ENCODE results near the gene SH2D1B. TPM values are rescaled to one million over a fixed set of nuclear protein-coding genes. Genes with fewer than 3 reads are reported as not detected.

Gene SH2D1B
- total and polyA plus RNA-seq, 5 experiments from 2014 or later = 0.10 to 5.9 (median 0.29) TPM

- Mint-ChIP-seq H3K27me3 (no peaks in the 10 kb centered on the region), H3K4me1 (peaks cover 0 to 2% (median 0%) of the 10 kb centered on the region in 4 donors), H3K27ac (no peak overlapping the region), H3K4me3 (no peak overlapping the region), H3K36me3 (no peaks in the 10 kb centered on the region), H3K9me3 (no peaks in the 10 kb centered on the region)
- DNase-seq (no peak), ATAC-seq (no peak)
- POLR2A ChIA-PET = no interaction called here
Measured at GRCh38 chr1:162373072-162373427, 38.9 kb downstream of the SH2D1B start.

- no peaks in the 10 kb centered on the region for H3K27me3 Mint-ChIP-seq
- peaks cover 0 to 2% (median 0%) of the 10 kb centered on the region in 4 donors for H3K4me1 Mint-ChIP-seq
- no peak overlapping the region for H3K4me3 Mint-ChIP-seq
- no peaks in the 10 kb centered on the region for H3K9me3 Mint-ChIP-seq
- peak in 1 of 10 donors; percentile 32 for DNase-seq
- POLR2A ChIA-PET = no interaction called here
- no peak for ATAC-seq
- no peaks in the 10 kb centered on the region for H3K36me3 Mint-ChIP-seq
- peak overlapping the region in 1 of 10 donors; percentile 83 for H3K27ac Mint-ChIP-seq
Measured at GRCh38 chr1:162372159-162373071, 39.5 kb downstream of the SH2D1B start.

GRCh38 chr1:162371611-162372010 is 40.3 kb downstream of the SH2D1B start:
- Mint-ChIP-seq H3K9me3 (no peaks in the 10 kb centered on the region), H3K4me3 (no peak overlapping the region), H3K27ac (no peak overlapping the region), H3K4me1 (peaks cover 0 to 2% (median 0%) of the 10 kb centered on the region in 4 donors), H3K36me3 (no peaks in the 10 kb centered on the region), H3K27me3 (no peaks in the 10 kb centered on the region)
- POLR2A ChIA-PET = no interaction called here
- DNase-seq (peak in 1 of 10 donors; percentile 31), ATAC-seq (no peak)

GRCh38 chr1:162370721-162371120 is 41.2 kb downstream of the SH2D1B start:
- H3K36me3 Mint-ChIP-seq = no peaks in the 10 kb centered on the region
- H3K9me3 Mint-ChIP-seq = no peaks in the 10 kb centered on the region
- H3K4me1 Mint-ChIP-seq = peaks cover 0 to 2% (median 0%) of the 10 kb centered on the region in 4 donors
- DNase-seq (no peak), ATAC-seq (no peak)
- no peaks in the 10 kb centered on the region for H3K27me3 Mint-ChIP-seq
- POLR2A ChIA-PET = no interaction called here
- no peak overlapping the region for H3K27ac Mint-ChIP-seq
- H3K4me3 Mint-ChIP-seq = no peak overlapping the region

- Mint-ChIP-seq H3K36me3 (no peaks in the 10 kb centered on the region), H3K9me3 (no peaks in the 10 kb centered on the region), H3K4me1 (peaks cover 0 to 2% (median 0%) of the 10 kb centered on the region in 4 donors), H3K27ac (no peak overlapping the region), H3K27me3 (peaks cover 0 to under 1% (median 0%) of the 10 kb centered on the region in 5 donors), H3K4me3 (no peak overlapping the region)
- DNase-seq (no peak), ATAC-seq (no peak)
- POLR2A ChIA-PET = no interaction called here
Measured at GRCh38 chr1:162370161-162370560, 41.8 kb downstream of the SH2D1B start.

- DNase-seq (no peak), ATAC-seq (no peak)
- H3K9me3 Mint-ChIP-seq = no peaks in the 10 kb centered on the region
- no peak overlapping the region for H3K4me3 Mint-ChIP-seq
- H3K27me3 Mint-ChIP-seq = peaks cover 0 to 2% (median 0%) of the 10 kb centered on the region in 5 donors
- POLR2A ChIA-PET = interaction anchor here (0.7 kb wide), 1 partner anchor 477 kb away, joined by 3 read pairs; no protein-coding TSS in a partner anchor
- H3K27ac Mint-ChIP-seq = no peak overlapping the region
- no peaks in the 10 kb centered on the region for H3K36me3 Mint-ChIP-seq
- H3K4me1 Mint-ChIP-seq = peaks cover 0 to 2% (median 0%) of the 10 kb centered on the region in 4 donors
Measured at GRCh38 chr1:162369571-162369970, 42.4 kb downstream of the SH2D1B start.

- H3K36me3 Mint-ChIP-seq = no peaks in the 10 kb centered on the region
- H3K9me3 Mint-ChIP-seq = no peaks in the 10 kb centered on the region
Measured at GRCh38 chr1:162368451-162368850, 43.5 kb downstream of the SH2D1B start.

GRCh38 chr1:162367772-162368171 is 44.2 kb downstream of the SH2D1B start:
- peak overlapping the region in 1 of 10 donors; percentile 37 for H3K4me3 Mint-ChIP-seq
- POLR2A ChIA-PET = no interaction called here
- peaks cover 0 to 2% (median 0%) of the 10 kb centered on the region in 4 donors for H3K4me1 Mint-ChIP-seq
- no peak for DNase-seq
- H3K27ac Mint-ChIP-seq = no peak overlapping the region
- ATAC-seq = no peak
- peaks cover 0 to 4% (median 0%) of the 10 kb centered on the region in 5 donors for H3K27me3 Mint-ChIP-seq
- H3K9me3 Mint-ChIP-seq = no peaks in the 10 kb centered on the region
- H3K36me3 Mint-ChIP-seq = no peaks in the 10 kb centered on the region

More at GRCh38 chr1:162368451-162368850, 43.5 kb downstream of the SH2D1B start:
- H3K4me3 Mint-ChIP-seq = no peak overlapping the region
- H3K27me3 Mint-ChIP-seq = peaks cover 0 to 3% (median 0%) of the 10 kb centered on the region in 5 donors
- peaks cover 0 to 2% (median 0%) of the 10 kb centered on the region in 4 donors for H3K4me1 Mint-ChIP-seq
- ATAC-seq (no peak), DNase-seq (no peak)
- no peak overlapping the region for H3K27ac Mint-ChIP-seq
- POLR2A ChIA-PET = no interaction called here

GRCh38 chr1:162367073-162367472 is 44.9 kb downstream of the SH2D1B start:
- ATAC-seq (no peak), DNase-seq (no peak)
- H3K36me3 Mint-ChIP-seq = no peaks in the 10 kb centered on the region
- H3K4me1 Mint-ChIP-seq = no peaks in the 10 kb centered on the region
- peak overlapping the region in 4 of 10 donors; percentile 11 to 42 (median 34) for H3K4me3 Mint-ChIP-seq
- POLR2A ChIA-PET = no interaction called here
- H3K9me3 Mint-ChIP-seq = no peaks in the 10 kb centered on the region
- peaks cover 0 to 4% (median 0%) of the 10 kb centered on the region in 5 donors for H3K27me3 Mint-ChIP-seq
- no peak overlapping the region for H3K27ac Mint-ChIP-seq

- DNase-seq (no peak), ATAC-seq (no peak)
- no peak overlapping the region for H3K27ac Mint-ChIP-seq
- peaks cover 0 to 4% (median 1%) of the 10 kb centered on the region in 5 donors for H3K27me3 Mint-ChIP-seq
- H3K36me3 Mint-ChIP-seq = no peaks in the 10 kb centered on the region
- POLR2A ChIA-PET = no interaction called here
- no peaks in the 10 kb centered on the region for H3K9me3 Mint-ChIP-seq
- no peaks in the 10 kb centered on the region for H3K4me1 Mint-ChIP-seq
- H3K4me3 Mint-ChIP-seq = peak overlapping the region in 4 of 10 donors; percentile 11 to 42 (median 34)
Measured at GRCh38 chr1:162366671-162367070, 45.3 kb downstream of the SH2D1B start.

- Mint-ChIP-seq H3K4me3 (no peak overlapping the region), H3K36me3 (no peaks in the 10 kb centered on the region), H3K4me1 (no peaks in the 10 kb centered on the region), H3K27me3 (peaks cover 0 to 4% (median 2%) of the 10 kb centered on the region in 5 donors), H3K27ac (no peak overlapping the region), H3K9me3 (no peaks in the 10 kb centered on the region)
- POLR2A ChIA-PET = no interaction called here
- no peak for DNase-seq
- ATAC-seq = no peak
Measured at GRCh38 chr1:162366149-162366548, 45.8 kb downstream of the SH2D1B start.

- no peak overlapping the region for H3K4me3 Mint-ChIP-seq
- no peaks in the 10 kb centered on the region for H3K4me1 Mint-ChIP-seq
- peaks cover 0 to 4% (median 2%) of the 10 kb centered on the region in 5 donors for H3K27me3 Mint-ChIP-seq
- POLR2A ChIA-PET = no interaction called here
- DNase-seq = no peak
- no peaks in the 10 kb centered on the region for H3K36me3 Mint-ChIP-seq
- no peaks in the 10 kb centered on the region for H3K9me3 Mint-ChIP-seq
- no peak overlapping the region for H3K27ac Mint-ChIP-seq
- no peak for ATAC-seq
Measured at GRCh38 chr1:162365284-162366020, 46.5 kb downstream of the SH2D1B start.

- no peaks in the 10 kb centered on the region for H3K36me3 Mint-ChIP-seq
- peaks cover 0 to 4% (median 2%) of the 10 kb centered on the region in 5 donors for H3K27me3 Mint-ChIP-seq
- H3K4me1 Mint-ChIP-seq = no peaks in the 10 kb centered on the region
- no peak overlapping the region for H3K27ac Mint-ChIP-seq
- H3K9me3 Mint-ChIP-seq = no peaks in the 10 kb centered on the region
- POLR2A ChIA-PET = no interaction called here
- H3K4me3 Mint-ChIP-seq = no peak overlapping the region
- no peak for ATAC-seq
- no peak for DNase-seq
Measured at GRCh38 chr1:162364498-162364897, 47.4 kb downstream of the SH2D1B start.

Data from naive thymus-derived CD8-positive, alpha-beta T cell (primary cell).